SU-DHL-6 (cell line): Measurements from ENCODE around the gene CCDC183.

Source experiments
- EZH2phosphoT487 ChIP-seq: fragments of 200-600 bp; sonication (generic), shearing (Covaris generic); conservative IDR thresholded peaks from 2 replicates; pipeline ENCODE4 v1.6.1; 2018; ENCODE audit warnings: mild to moderate bottlenecking, antibody characterized with exemption, low read length, moderate library complexity, mixed read lengths
- TF ChIP-seq, protein P1 (sequence below): fragments of 200-600 bp; sonication (generic); IDR thresholded peaks from one replicate; pipeline ENCODE4 v1.5.1; 2017; ENCODE audit warnings: antibody characterized with exemption, mild to moderate bottlenecking, low read length, moderate library complexity; ENCODE audit not compliant: insufficient read depth, poor library complexity, severe bottlenecking

- TF ChIP-seq EZH2phosphoT487: no peak
- TF ChIP-seq, protein P1, sequence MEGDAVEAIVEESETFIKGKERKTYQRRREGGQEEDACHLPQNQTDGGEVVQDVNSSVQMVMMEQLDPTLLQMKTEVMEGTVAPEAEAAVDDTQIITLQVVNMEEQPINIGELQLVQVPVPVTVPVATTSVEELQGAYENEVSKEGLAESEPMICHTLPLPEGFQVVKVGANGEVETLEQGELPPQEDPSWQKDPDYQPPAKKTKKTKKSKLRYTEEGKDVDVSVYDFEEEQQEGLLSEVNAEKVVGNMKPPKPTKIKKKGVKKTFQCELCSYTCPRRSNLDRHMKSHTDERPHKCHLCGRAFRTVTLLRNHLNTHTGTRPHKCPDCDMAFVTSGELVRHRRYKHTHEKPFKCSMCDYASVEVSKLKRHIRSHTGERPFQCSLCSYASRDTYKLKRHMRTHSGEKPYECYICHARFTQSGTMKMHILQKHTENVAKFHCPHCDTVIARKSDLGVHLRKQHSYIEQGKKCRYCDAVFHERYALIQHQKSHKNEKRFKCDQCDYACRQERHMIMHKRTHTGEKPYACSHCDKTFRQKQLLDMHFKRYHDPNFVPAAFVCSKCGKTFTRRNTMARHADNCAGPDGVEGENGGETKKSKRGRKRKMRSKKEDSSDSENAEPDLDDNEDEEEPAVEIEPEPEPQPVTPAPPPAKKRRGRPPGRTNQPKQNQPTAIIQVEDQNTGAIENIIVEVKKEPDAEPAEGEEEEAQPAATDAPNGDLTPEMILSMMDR: no peak
Measured at GRCh38 chr9:136847088-136847825, 51.1 kb downstream of the CCDC183 start.
